Tibial nerve (tissue), 3 donors: Measurements from ENCODE around the gene EDEM2.

Experiments used
- CTCF ChIP-seq, 5 experiments: fragments of 200-600 bp in 3 of 5; fragments of 450-650 bp in 2 of 5; sonication (generic) in 3 of 5; IDR thresholded peaks; one replicate each; pipeline ENCODE4 v1.5.1; 2016 to 2019; ENCODE audit warnings: antibody characterized with exemption in 5 of 5, mild to moderate bottlenecking in 3 of 5, moderate library complexity in 2 of 5
- POLR2A ChIP-seq, 2 donors: fragments of 450-650 bp; IDR thresholded peaks; one replicate each; pipeline ENCODE4 v1.6.1; 2017; ENCODE audit warnings: antibody characterized with exemption in 2 of 2, mild to moderate bottlenecking in 2 of 2, moderate library complexity in 2 of 2

- TF ChIP-seq POLR2A (IDR thresholded peaks at IDR 0.05), result no peak
- no peak for TF ChIP-seq CTCF (IDR thresholded peaks at IDR 0.05)
Measured at GRCh38 chr20:35165221-35166185, 18.4 kb upstream of the EDEM2 start.
